NCI-H345 treated with DMSO at 0.1 percent for 48 hours (cell line): ENCODE measurements around the gene ARL5B.
"Not testable (repeated sequence)": the region's sequence is repeated elsewhere in the genome, so short reads cannot be mapped to it uniquely, and the experiment has no call there.

ENCODE experiments used
- DNase-seq: peaks from one replicate; lab custom pipeline; 2025; ENCODE audit not compliant: unreplicated experiment; lab: John Stamatoyannopoulos, UW

The ARL5B gene

GRCh38 chr10:18659125-18659818 lies at the start of gene ARL5B:
Gene ARL5B, plus strand, starts transcription at chr10:18659431. Its CDS starts 207 bp downstream, at chr10:18659638.
- peak; percentile 68 for DNase-seq

GRCh38 chr10:18610517-18610916 lies 48.7 kb upstream of the ARL5B start:
- no peak for DNase-seq

GRCh38 chr10:18611168-18611567 lies 48.1 kb upstream of the ARL5B start:
- no peak for DNase-seq

GRCh38 chr10:18615618-18616017 lies 43.6 kb upstream of the ARL5B start:
- no peak for DNase-seq

- DNase-seq = no peak
Observed at GRCh38 chr10:18616337-18616736, 42.9 kb upstream of the ARL5B start.

GRCh38 chr10:18619016-18619415 lies 40.2 kb upstream of the ARL5B start:
- DNase-seq = peak; percentile 24

- DNase-seq = no peak
Observed at GRCh38 chr10:18620856-18621255, 38.4 kb upstream of the ARL5B start.

GRCh38 chr10:18623671-18624070 lies 35.6 kb upstream of the ARL5B start:
- DNase-seq = not testable (repeated sequence)

- DNase-seq = no peak
Observed at GRCh38 chr10:18625886-18626285, 33.3 kb upstream of the ARL5B start.

- not testable (repeated sequence) for DNase-seq
Observed at GRCh38 chr10:18627452-18628018, 31.7 kb upstream of the ARL5B start.

- not testable (repeated sequence) for DNase-seq
Observed at GRCh38 chr10:18632500-18632899, 26.7 kb upstream of the ARL5B start.

- no peak for DNase-seq
Observed at GRCh38 chr10:18635995-18636394, 23.2 kb upstream of the ARL5B start.

- not testable (repeated sequence) for DNase-seq
Observed at GRCh38 chr10:18637400-18637799, 21.8 kb upstream of the ARL5B start.

GRCh38 chr10:18639719-18640118 lies 19.5 kb upstream of the ARL5B start:
- not testable (repeated sequence) for DNase-seq

GRCh38 chr10:18647151-18647550 lies 12.1 kb upstream of the ARL5B start:
- no peak for DNase-seq

- DNase-seq = no peak
Observed at GRCh38 chr10:18647945-18648344, 11.3 kb upstream of the ARL5B start.

- DNase-seq = no peak
Observed at GRCh38 chr10:18649364-18649959, 9.8 kb upstream of the ARL5B start.

- DNase-seq = no peak
Observed at GRCh38 chr10:18650404-18650997, 8.7 kb upstream of the ARL5B start.

GRCh38 chr10:18651324-18652007 lies 7.8 kb upstream of the ARL5B start, which contains the start of gene NSUN6:
Gene NSUN6, minus strand, starts transcription at chr10:18651587. Its CDS starts 384 bp downstream, at chr10:18651203.
- DNase-seq = peak; percentile 38

- no peak for DNase-seq
Observed at GRCh38 chr10:18653112-18653511, 6.1 kb upstream of the ARL5B start.

- DNase-seq = no peak
Observed at GRCh38 chr10:18656724-18657123, 2.5 kb upstream of the ARL5B start.
